Measurements from ENCODE around the gene FAM228A. TPM values are rescaled to one million over a fixed set of nuclear protein-coding genes. Genes with fewer than 3 reads are reported as not detected.

Gene FAM228A
- total and polyA plus RNA-seq, 2 experiments from 2014 or later: 0.11 to 0.35 TPM

DNA sequence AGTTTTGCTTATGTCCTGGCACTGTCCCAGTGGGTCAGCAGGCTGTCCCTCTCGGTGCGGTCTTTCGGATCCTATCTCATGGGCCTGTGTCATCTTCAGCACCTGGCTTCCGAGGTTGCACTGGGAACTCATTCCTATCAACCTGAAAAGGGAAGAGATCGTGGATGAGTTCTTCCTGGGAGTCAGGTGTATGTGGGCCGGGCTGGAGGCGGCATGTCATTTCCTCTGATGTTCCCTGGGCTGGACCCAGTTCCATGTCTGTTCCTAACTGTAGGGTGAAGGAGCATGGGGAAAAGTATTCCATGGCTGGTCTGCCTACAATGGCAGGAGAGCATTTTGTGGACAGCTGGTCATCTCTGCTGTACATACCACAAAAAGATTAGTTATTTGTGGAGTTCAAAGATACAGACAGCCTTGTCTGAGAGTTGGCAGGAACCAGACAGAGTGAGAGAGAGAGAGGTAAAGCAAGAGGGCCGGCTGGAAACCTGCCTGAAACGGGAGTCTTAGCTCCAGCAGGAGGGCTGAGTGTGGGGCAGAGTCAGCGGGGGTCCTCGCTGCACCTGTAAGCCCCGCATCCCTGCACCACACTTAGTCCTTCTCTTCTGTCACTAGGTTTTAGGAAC is 25.2 kb downstream of the FAM228A start:
- H3K9me2 ChIP-seq (ENCODE audit: insufficient read depth): no peaks in the 10 kb centered on the region
- H2AFZ ChIP-seq: no peak overlapping the region
- no peaks in the 10 kb centered on the region for H3F3A ChIP-seq (replicated peaks; ENCODE audit: low read depth)
- ATAC-seq (no peak), DNase-seq (ENCODE audit: low spot score) (no peak)
- H3K4me1 ChIP-seq (ENCODE audit: insufficient read depth): no peaks in the 10 kb centered on the region
- no peak overlapping the region for H3K27ac ChIP-seq (ENCODE audit: low read depth)
- TF ChIP-seq ZNF331 (CRISPR knock-in tag; IDR thresholded peaks at IDR 0.05; ENCODE audit: low read depth): no peak
- no peak for TF ChIP-seq EZH2phosphoT487 (IDR thresholded peaks at IDR 0.05; ENCODE audit: unreplicated experiment)
- TF ChIP-seq NANOG (IDR thresholded peaks at IDR 0.05; ENCODE audit: borderline replicate concordance): no peak
- no peak for TF ChIP-seq JUNB (IDR thresholded peaks at IDR 0.05; ENCODE audit: unreplicated experiment)
- TF ChIP-seq POLR2AphosphoS5 (IDR thresholded peaks at IDR 0.05; ENCODE audit: low read depth): no peak
- TF ChIP-seq EZH2 (IDR thresholded peaks at IDR 0.05; ENCODE audit: low read depth, unreplicated experiment): no peak
- no peak for TF ChIP-seq STAT1 (IDR thresholded peaks at IDR 0.05; ENCODE audit: unreplicated experiment)
- no peak for TF ChIP-seq CREB1 (CRISPR knock-in tag; IDR thresholded peaks at IDR 0.05; ENCODE audit: low read depth)
- TF ChIP-seq ZNF114 (CRISPR knock-in tag; IDR thresholded peaks at IDR 0.05): no peak
- TF ChIP-seq, protein P1, sequence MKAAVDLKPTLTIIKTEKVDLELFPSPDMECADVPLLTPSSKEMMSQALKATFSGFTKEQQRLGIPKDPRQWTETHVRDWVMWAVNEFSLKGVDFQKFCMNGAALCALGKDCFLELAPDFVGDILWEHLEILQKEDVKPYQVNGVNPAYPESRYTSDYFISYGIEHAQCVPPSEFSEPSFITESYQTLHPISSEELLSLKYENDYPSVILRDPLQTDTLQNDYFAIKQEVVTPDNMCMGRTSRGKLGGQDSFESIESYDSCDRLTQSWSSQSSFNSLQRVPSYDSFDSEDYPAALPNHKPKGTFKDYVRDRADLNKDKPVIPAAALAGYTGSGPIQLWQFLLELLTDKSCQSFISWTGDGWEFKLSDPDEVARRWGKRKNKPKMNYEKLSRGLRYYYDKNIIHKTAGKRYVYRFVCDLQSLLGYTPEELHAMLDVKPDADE (IDR thresholded peaks at IDR 0.05): no peak
- TF ChIP-seq, protein P2, sequence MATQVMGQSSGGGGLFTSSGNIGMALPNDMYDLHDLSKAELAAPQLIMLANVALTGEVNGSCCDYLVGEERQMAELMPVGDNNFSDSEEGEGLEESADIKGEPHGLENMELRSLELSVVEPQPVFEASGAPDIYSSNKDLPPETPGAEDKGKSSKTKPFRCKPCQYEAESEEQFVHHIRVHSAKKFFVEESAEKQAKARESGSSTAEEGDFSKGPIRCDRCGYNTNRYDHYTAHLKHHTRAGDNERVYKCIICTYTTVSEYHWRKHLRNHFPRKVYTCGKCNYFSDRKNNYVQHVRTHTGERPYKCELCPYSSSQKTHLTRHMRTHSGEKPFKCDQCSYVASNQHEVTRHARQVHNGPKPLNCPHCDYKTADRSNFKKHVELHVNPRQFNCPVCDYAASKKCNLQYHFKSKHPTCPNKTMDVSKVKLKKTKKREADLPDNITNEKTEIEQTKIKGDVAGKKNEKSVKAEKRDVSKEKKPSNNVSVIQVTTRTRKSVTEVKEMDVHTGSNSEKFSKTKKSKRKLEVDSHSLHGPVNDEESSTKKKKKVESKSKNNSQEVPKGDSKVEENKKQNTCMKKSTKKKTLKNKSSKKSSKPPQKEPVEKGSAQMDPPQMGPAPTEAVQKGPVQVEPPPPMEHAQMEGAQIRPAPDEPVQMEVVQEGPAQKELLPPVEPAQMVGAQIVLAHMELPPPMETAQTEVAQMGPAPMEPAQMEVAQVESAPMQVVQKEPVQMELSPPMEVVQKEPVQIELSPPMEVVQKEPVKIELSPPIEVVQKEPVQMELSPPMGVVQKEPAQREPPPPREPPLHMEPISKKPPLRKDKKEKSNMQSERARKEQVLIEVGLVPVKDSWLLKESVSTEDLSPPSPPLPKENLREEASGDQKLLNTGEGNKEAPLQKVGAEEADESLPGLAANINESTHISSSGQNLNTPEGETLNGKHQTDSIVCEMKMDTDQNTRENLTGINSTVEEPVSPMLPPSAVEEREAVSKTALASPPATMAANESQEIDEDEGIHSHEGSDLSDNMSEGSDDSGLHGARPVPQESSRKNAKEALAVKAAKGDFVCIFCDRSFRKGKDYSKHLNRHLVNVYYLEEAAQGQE (IDR thresholded peaks at IDR 0.05; ENCODE audit: unreplicated experiment): no peak
- TF ChIP-seq, protein P3, sequence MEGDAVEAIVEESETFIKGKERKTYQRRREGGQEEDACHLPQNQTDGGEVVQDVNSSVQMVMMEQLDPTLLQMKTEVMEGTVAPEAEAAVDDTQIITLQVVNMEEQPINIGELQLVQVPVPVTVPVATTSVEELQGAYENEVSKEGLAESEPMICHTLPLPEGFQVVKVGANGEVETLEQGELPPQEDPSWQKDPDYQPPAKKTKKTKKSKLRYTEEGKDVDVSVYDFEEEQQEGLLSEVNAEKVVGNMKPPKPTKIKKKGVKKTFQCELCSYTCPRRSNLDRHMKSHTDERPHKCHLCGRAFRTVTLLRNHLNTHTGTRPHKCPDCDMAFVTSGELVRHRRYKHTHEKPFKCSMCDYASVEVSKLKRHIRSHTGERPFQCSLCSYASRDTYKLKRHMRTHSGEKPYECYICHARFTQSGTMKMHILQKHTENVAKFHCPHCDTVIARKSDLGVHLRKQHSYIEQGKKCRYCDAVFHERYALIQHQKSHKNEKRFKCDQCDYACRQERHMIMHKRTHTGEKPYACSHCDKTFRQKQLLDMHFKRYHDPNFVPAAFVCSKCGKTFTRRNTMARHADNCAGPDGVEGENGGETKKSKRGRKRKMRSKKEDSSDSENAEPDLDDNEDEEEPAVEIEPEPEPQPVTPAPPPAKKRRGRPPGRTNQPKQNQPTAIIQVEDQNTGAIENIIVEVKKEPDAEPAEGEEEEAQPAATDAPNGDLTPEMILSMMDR (conservative IDR thresholded peaks at IDR 0.05; ENCODE audit: low read depth in 2 of 2): no peak
- no peaks in the 10 kb centered on the region for H3K36me3 Mint-ChIP-seq (ENCODE audit: low read depth)
- H3K27me3 Mint-ChIP-seq (ENCODE audit: insufficient read depth, low read depth, poor library complexity): peaks cover 7% of the 10 kb centered on the region
- no peak overlapping the region for H3K4me3 Mint-ChIP-seq
- no peaks in the 10 kb centered on the region for H3K9me3 Mint-ChIP-seq
- no peak overlapping the region for H3K27ac Mint-ChIP-seq
- H3K36me3 ChIP-seq (ENCODE audit: insufficient read depth): no peaks in the 10 kb centered on the region
- H3K27me3 ChIP-seq (ENCODE audit: insufficient read depth): no peaks in the 10 kb centered on the region
- no peaks in the 10 kb centered on the region; the same call in 1 of the 3 replicates for H3K4me1 Mint-ChIP-seq
- H3K79me2 ChIP-seq (replicated peaks; ENCODE audit: insufficient read depth): no peaks in the 10 kb centered on the region
- no peak overlapping the region for H3K4me2 ChIP-seq
- no peaks in the 10 kb centered on the region for H4K20me1 ChIP-seq (replicated peaks; ENCODE audit: insufficient read depth)
- no peak overlapping the region for H3K4me3 ChIP-seq
